PFSK-1 (cell line): ENCODE data around the gene LITAF. TPM values are rescaled to one million over a fixed set of nuclear protein-coding genes. Genes with fewer than 3 reads are reported as not detected.

Experiments
- FOXP2 ChIP-seq: optimal IDR thresholded peaks from 2 replicates; pipeline ENCODE3; 2011; ENCODE audit warnings: borderline replicate concordance, control low read depth, inconsistent platforms; ENCODE audit not compliant: insufficient read depth; ENCODE audit errors: extremely low read length, extremely low read depth
- POLR2AphosphoS5 ChIP-seq: IDR thresholded peaks from 2 replicates; pipeline ENCODE4 v1.6.1; 2012; ENCODE audit warnings: low read depth, mild to moderate bottlenecking, control low read depth, low read length, moderate library complexity
- SIN3A ChIP-seq: IDR thresholded peaks from 2 replicates; pipeline ENCODE4 v1.6.1; 2012; ENCODE audit warnings: mild to moderate bottlenecking, low read length, moderate library complexity, borderline replicate concordance; ENCODE audit not compliant: insufficient read depth
- TAF1 ChIP-seq: IDR thresholded peaks from 2 replicates; pipeline ENCODE4 v1.6.1; 2012; ENCODE audit warnings: low read length, control low read depth, borderline replicate concordance; ENCODE audit not compliant: insufficient read depth
- polyA plus RNA-seq: library from polyadenylated mRNA; unstranded; fragments of >200 nt; gene quantifications from one replicate; pipeline ENCODE4 v1.2.1, GENCODE V29; 2012; ENCODE audit warnings: low read depth, missing spikeins; ENCODE audit not compliant: insufficient read length
- TF ChIP-seq, protein P1 (sequence below), 2 experiments: IDR thresholded peaks; 2 replicates each; pipeline versions ENCODE4 v1.6.1 to v1.8.0; 2011 to 2012; ENCODE audit warnings: low read depth in 2 of 2, low read length in 2 of 2, control low read depth in 1 of 2, inconsistent platforms in 1 of 2, mild to moderate bottlenecking in 1 of 2, moderate library complexity in 1 of 2; ENCODE audit not compliant: insufficient read depth in 1 of 2

LITAF gene
- polyA plus RNA-seq = 26.2 TPM

DNA sequence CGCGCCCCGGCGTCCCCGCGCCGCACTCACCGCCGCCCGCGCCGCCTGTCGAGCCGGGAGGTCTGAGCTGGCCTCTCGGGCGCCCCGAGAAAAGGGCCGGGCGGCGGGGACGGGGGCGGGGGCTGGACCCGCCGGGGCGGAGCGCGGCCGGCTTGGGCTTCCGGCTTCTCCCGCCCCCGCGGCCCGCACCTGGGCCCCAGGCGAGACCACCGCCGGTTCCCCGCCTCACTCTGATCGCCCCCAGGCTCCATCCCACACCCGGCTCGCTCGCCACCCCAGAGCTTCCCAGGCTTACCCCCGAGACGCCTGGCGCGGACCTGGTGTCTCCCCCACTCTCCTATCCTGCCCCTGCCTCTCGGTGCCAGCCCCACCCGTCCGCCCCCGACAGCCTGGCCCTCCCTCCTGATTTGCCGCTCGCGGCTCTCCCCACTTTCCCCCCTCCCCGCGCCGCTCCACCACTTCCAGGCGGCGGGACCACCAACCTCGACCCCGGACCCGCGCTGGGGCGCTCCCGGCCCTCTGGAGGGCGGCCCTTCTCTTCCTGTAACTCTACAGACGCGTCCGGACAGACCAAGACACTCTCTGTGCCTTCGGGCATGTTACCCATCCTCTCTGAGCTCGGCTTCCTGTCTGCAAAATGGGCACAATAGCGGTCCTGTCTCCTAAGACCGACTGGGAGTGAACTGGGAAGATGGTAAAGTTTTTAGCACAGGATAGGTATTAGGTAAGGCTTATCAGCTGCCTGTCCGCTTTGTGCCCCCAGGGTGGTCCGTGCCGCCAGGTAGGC lies at the start of gene LITAF:
TSS of gene LITAF (minus strand) at position 64 of the 787 bp plus-strand sequence. CDS start 30,189 bp downstream, outside the sequence.
- TF ChIP-seq TAF1 (no peak), FOXP2 (no peak), POLR2AphosphoS5 (no peak), SIN3A (no peak)
- TF ChIP-seq, protein P1, sequence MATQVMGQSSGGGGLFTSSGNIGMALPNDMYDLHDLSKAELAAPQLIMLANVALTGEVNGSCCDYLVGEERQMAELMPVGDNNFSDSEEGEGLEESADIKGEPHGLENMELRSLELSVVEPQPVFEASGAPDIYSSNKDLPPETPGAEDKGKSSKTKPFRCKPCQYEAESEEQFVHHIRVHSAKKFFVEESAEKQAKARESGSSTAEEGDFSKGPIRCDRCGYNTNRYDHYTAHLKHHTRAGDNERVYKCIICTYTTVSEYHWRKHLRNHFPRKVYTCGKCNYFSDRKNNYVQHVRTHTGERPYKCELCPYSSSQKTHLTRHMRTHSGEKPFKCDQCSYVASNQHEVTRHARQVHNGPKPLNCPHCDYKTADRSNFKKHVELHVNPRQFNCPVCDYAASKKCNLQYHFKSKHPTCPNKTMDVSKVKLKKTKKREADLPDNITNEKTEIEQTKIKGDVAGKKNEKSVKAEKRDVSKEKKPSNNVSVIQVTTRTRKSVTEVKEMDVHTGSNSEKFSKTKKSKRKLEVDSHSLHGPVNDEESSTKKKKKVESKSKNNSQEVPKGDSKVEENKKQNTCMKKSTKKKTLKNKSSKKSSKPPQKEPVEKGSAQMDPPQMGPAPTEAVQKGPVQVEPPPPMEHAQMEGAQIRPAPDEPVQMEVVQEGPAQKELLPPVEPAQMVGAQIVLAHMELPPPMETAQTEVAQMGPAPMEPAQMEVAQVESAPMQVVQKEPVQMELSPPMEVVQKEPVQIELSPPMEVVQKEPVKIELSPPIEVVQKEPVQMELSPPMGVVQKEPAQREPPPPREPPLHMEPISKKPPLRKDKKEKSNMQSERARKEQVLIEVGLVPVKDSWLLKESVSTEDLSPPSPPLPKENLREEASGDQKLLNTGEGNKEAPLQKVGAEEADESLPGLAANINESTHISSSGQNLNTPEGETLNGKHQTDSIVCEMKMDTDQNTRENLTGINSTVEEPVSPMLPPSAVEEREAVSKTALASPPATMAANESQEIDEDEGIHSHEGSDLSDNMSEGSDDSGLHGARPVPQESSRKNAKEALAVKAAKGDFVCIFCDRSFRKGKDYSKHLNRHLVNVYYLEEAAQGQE (IDR thresholded peaks at IDR 0.05; ENCODE audit: insufficient read depth in 1 of 2, low read depth in 2 of 2, low read length in 2 of 2) = no peak

DNA sequence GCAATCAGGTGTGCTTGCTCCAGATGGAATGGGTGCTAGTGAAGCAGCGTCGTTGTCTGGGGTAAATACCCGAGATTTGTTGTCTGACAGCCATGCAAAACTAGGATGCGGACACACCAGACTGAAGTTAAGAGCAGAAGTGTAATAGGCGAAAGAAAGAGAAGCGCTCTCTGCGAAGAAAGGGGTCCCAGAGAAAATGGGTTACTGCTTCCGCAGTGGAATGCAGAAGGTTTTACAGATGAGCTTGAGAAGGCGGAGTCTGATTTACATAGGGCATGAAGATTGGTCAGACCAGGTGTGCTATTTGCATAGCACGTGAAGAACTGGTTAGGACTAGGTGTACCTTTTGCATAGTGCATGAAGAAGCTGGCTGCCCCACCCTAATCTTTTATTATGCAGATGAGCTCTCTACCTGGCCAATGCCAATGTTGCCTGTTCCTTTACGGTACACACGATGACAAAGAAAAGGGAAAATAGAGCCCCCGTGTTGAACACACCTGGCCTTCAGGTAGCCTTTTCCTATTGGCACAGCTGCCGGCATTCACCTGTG lies 49.5 kb upstream of the LITAF start:
- no peak for TF ChIP-seq TAF1

DNA sequence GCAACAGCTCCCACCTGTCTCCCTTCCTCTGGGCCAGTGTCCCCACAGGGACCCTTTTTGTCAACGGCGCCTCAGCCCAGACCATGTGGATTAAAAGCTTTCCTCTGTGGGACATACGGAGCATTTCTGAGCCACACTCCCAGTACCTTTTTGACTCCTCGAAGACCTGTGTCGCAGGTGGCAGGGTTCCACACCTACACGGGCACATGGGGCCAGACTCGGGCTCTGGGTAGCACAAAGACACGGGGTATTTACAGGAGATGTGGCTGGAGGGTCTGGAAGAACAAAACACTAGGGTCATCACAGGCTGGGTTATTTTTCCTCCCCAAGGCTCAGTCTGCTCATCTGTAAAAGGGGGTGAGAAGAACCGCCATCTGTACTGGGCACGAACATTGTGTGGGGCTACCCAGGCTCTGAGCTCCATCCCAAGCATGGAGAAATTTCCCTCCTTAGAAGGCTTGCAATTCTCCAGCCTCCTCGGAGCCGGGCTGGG lies 49.0 kb upstream of the LITAF start:
- TF ChIP-seq, protein P1 (IDR thresholded peaks at IDR 0.05; ENCODE audit: insufficient read depth in 1 of 2, low read depth in 2 of 2, low read length in 2 of 2) = no peak
- TF ChIP-seq TAF1 (no peak), POLR2AphosphoS5 (no peak), FOXP2 (no peak)

DNA sequence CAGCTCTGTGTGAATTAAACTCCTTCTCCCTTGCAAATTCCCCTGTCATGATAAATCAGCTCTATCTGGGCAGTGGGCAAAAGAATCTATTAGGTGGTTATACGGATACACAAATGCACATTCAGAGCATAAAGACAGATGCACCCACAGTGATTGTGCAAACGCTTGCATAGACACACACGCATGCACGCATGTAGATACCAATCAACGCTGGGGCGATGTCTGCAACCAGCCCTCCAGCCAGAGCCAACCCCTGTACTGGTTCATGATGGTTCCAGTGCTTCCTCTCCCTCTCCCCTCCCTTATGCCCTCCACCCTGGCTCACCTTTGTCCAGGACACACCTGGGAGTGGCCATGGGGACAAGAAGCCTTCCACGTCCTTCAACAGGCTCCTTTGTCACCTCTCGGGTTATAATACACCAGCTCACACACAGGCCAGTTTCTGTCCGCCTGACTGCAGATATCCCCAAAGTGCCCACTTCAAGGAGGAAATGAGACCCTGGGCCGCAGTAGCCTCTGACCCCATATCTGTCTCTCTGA lies 48.5 kb upstream of the LITAF start:
- TF ChIP-seq SIN3A (no peak), FOXP2 (no peak), TAF1 (no peak), POLR2AphosphoS5 (no peak)
- TF ChIP-seq, protein P1 (IDR thresholded peaks at IDR 0.05; ENCODE audit: insufficient read depth in 1 of 2, low read depth in 2 of 2, low read length in 2 of 2) = no peak

DNA sequence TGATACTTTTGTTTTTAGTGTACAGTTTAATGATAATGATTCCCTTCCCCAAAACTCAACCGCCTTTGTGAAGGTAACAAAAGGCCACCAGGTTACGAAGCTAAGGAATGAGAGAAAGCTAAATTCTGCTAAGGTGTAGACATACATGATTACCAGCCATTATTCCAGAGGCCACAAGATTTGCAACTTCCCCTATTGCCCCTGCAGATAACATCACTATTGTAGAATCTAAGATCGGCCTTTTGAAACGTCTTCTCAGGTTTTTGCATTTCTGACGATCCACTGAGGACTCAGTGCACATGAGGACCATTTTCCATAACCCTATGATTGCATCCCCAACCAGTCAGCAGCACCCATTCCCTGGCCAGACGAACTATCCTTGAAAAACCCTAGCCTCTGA lies 47.6 kb upstream of the LITAF start:
- TF ChIP-seq SIN3A (no peak), TAF1 (no peak)

DNA sequence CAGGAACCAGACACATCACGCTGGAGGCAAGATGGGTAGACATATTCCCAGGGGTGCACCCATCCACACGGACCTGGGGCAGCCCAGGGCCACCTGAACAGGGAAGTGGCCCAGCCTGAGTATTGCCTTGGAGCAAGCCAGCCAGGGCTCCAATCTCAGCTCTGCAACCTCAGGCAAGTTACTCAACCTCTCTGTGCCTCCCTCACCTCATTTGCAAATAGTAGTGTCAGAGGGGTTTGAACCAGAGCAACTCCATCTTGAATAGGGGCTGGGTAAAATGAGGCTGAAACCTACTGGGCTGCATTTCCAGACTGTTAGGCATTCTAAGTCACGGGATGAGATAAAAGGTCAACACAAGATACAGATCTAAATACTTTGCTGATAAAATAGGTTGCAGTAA lies 46.4 kb upstream of the LITAF start:
- TF ChIP-seq TAF1 = no peak
- TF ChIP-seq POLR2AphosphoS5 = no peak
- TF ChIP-seq, protein P1 (IDR thresholded peaks at IDR 0.05; ENCODE audit: insufficient read depth in 1 of 2, low read depth in 2 of 2, low read length in 2 of 2) = no peak
- no peak for TF ChIP-seq FOXP2
- TF ChIP-seq SIN3A = no peak
